GM19023 (cell line): ENCODE results near the gene KRTAP3-2.

ENCODE experiments used
- ATAC-seq: cut with Tn5 transposase; IDR thresholded peaks from one replicate; pipeline ENCODE4 v1.9.1; 2021; ENCODE audit warnings: mild to moderate bottlenecking, moderate library complexity; ENCODE audit not compliant: unreplicated experiment

KRTAP3-2 gene

GRCh38 chr17:41012326-41013120 lies 12.8 kb upstream of the KRTAP3-2 start:
- ATAC-seq, result no peak

- no peak for ATAC-seq
Observed at GRCh38 chr17:41010441-41010840, 10.7 kb upstream of the KRTAP3-2 start.

DNA sequence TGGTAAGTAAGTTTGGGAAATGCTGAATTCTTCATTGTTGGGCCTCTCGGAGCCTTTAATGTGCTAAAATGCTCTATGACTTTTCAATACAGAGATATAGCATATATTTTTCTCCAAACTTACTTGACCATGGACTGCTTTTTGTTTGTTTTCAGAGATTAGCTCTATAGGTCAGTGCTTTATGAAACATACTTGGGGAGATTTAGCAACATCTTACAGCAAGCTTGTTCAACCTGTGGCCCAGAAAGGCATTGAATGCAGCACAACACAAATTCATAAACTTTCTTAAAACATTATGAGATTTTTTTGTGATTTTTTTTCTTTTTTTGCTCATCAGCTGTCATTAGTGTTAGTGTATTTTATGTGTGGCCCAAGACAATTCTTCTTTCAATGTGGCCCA lies 10.2 kb upstream of the KRTAP3-2 start:
- no peak for ATAC-seq

DNA sequence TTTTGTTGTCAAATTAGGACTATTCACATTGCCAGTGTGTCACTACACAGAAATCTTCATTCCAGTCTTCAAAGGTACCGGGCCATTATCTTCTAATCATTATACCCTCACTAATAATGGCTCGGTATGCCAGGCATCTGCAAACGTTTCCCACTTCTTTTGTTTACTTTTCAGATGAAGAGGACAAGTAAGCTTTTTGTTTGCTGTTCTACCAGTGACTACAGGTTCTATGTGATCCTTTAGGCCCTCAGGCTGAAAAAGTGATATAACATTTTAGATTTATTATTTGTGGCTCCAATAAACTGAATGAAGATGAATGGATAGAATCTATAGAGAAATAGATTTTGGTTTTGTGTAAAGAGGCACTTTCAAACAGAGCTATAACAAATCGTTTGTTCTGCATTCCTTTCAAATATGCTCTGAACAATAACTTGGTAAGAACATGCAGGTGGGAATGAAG lies 9.6 kb upstream of the KRTAP3-2 start:
- no peak for ATAC-seq

GRCh38 chr17:41008811-41009210 lies 9.1 kb upstream of the KRTAP3-2 start, which contains the start of gene KRTAP3-1:
Gene KRTAP3-1 (minus strand): TSS chr17:41009128. CDS start chr17:41009074, 54 bp downstream.
- no peak for ATAC-seq

DNA sequence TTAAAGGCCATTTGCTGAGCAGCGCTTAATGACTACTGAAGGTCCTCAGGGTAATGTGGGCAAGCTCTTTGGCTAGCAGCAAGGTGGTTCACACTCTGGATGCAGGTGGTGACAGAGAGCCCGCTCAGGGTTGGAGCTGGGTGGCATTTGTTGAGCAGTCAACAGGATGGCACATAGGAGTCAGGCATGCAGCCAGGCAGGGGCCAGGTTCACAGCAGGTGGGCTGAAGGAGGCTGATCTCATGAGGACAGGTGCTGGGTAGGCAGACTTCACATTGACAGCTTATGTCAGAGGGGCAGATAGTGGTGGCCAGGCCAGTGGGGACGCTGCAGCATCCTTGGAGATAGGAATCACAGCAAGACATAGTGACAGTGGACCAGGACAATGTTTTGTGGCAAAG lies 4.7 kb upstream of the KRTAP3-2 start:
- no peak for ATAC-seq

DNA sequence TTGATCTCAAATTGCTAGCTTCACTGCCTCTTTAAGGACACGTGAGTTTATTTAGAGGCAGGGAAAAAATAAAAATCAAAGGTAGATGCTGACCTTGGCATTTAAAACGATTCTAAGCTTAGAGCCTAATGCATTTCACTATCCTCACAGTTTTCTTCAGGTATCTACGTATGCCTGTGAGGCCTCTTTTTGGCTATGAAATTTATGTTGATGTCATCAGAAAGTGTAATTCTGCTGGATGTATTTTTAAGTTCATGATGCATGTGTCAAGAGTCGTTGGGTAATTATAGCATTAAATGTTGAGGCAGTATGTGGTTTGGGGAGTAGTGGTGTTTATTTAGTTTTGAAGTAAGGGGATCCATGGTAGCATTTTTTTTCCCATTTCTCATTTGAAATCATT lies 4.2 kb upstream of the KRTAP3-2 start:
- ATAC-seq, result no peak

DNA sequence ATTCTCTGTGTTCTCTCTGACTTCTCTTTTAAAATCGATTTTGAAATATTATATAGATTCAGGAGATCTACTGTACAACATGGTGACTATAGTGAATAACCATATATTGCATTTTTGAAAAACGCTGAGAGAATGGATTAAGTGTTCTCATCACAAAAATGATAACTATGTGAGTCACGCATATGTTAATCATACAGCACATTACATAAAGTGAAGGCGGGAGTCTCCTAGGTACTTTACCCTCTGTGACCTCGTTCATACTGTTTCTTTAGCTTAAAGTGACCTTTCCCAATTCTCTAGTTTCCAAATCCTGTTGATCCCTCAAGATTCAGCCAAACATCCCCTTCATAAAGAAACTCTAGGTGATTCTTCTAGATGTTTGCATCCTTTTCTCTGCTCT lies 3.1 kb upstream of the KRTAP3-2 start:
- no peak for ATAC-seq

GRCh38 chr17:41001795-41002194 lies 2.1 kb upstream of the KRTAP3-2 start:
- no peak for ATAC-seq

GRCh38 chr17:40997361-40997760 lies 2.3 kb downstream of the KRTAP3-2 start:
- ATAC-seq, result no peak

DNA sequence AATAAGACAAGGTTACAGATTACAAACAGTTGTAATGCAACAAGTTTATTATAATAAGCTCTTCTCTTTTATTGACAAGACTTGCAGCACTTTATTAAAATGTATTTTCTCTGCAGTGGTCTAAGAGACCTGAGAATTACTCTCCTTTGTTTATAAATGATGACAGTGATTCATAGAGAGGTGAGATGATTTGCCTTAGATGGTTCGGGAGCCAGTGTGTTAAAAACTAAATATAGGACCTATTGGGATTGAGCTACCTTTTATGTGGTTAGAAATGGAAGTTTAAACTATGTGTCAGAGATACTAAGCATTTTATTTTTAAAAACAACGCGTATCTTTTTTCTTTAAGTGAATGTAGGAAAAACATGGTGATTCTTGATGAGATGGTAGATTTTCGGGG lies 2.9 kb downstream of the KRTAP3-2 start:
- ATAC-seq, result no peak

- no peak for ATAC-seq
Observed at GRCh38 chr17:40995116-40995515, 4.6 kb downstream of the KRTAP3-2 start.

- no peak for ATAC-seq
Observed at GRCh38 chr17:40993839-40994238, 5.9 kb downstream of the KRTAP3-2 start, which contains the start of gene KRTAP3-3. Gene KRTAP3-3 (minus strand): TSS chr17:40994164. CDS start chr17:40994097, 67 bp downstream.

DNA sequence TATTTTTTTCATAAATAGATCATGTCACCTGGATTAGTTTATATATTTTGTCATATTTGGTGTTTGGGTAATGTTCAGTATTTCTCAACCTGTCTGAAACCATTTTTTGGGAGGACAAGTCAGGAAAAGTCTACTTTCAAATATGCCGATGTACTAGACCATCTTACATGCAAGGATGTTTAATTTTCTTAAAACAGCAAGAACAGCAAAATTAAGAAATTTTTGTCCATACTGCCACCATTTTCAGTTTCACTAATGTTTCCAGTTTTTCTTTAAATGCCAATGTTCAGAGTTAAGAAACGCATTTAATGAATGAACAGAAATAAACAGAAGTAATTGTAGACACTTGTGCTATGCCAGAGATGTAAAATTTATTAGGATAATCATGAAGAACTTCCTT lies 6.6 kb downstream of the KRTAP3-2 start:
- no peak for ATAC-seq

DNA sequence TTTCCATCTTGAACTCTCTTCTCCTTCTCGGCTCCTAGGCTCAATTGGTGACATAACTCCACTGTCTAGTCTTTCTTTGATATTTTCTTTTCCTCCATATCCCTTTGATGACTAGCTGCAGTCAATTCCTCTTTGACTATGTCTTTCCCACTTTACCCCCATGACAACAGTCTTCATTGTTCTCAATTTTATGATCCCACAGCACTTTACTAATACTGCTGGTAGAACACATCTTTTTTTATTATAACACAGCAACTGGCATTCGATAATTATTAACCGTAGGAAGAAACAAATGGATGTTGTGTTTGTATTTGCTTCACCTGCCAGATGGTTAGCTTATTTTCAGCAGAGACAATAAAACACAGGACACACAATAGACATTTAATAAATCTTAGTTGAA lies 7.0 kb downstream of the KRTAP3-2 start:
- no peak for ATAC-seq

DNA sequence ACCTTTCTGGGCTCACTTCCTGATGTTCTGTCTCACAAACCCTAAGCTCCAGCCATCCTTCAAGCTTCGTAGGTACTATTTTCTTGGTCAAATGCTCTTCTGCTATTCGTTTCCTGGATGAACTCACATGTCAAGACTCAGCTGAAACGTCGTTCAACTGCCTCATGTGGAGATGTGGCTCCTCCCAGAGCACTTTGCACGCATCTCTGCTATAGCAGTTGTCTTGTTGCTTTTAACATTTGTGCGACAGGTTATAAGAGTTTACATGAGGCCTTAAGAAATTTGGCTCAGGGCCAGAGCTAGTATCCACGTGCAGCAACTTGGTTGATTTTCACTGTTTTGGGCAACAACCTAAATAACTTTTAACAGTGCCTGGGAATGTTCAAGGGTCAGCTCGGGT lies 12.8 kb downstream of the KRTAP3-2 start:
- ATAC-seq, result no peak

DNA sequence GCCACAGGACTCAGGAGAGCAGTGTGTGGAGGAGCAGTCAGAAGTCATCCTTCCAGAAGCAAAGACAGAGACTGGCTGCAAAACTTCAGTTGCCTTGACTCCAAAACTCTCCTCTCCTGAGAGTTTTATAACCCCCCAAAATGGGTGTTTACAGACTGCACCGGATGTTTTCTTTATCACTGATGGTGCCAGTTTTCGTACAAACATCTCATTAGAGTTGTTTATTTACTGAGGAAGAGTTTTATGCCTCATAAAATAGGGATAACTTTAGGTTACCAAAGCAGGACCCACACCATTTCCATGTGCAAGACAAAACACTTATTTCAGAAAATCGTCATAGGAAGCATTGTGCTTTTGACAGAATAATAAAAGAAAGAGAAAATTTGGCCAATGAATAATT lies 15.5 kb downstream of the KRTAP3-2 start, which contains the start of gene KRT40:
Gene KRT40, minus strand, starts transcription at position 101 of the 400 bp plus-strand sequence. Its CDS starts 53 bp downstream, at position 48.
- no peak for ATAC-seq

- no peak for ATAC-seq
Observed at GRCh38 chr17:40981115-40981514, 18.6 kb downstream of the KRTAP3-2 start.

GRCh38 chr17:40980596-40980995 lies 19.1 kb downstream of the KRTAP3-2 start:
- ATAC-seq, result no peak

DNA sequence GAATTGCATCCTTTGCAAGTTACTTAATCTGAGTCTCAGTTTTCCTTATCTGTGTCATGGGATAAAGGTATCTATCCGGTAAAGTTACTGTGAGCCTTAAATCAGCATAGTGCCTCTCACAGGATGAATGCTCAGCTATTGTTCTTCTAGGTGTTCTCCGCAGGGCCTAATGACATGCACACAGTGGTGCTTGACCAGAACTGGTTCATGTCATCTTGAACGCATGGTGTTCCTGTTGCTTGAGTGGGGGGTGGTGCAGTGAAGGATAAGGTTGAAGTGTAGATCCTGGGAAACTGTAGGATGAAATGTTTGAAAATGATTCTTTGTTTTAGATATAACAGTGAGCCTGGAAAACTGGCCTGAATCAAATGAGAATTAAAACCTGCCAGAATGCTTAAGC lies 19.6 kb downstream of the KRTAP3-2 start:
- ATAC-seq, result no peak

DNA sequence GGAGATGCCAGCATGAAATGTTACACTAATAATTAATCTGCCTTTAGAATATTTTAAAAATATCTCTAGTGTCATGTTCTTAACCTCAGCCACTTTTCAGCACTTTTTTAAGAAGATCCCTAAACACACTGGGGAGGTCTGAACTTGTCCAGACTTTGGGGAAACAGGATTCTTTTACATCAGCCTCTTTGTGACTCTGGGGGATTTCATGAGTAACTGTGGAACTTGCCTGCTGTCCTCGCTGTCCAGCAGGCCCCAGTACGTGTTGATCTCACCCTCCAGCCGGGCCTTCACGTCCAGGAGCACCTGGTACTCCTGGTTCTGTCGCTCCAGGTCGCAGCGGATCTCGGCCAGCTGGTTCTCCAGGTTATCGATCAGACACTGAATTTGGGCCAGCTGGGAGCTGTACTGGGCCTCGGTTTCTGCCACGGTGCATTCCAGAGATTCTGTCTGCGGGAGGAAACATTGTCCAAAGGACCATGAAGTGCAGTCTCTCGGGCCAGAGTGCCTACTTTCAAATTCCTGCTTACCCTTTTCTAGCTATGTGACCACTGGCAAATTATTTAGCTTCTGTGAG lies 21.0 kb downstream of the KRTAP3-2 start:
- ATAC-seq, result no peak

- ATAC-seq, result no peak
Observed at GRCh38 chr17:40975516-40975915, 24.2 kb downstream of the KRTAP3-2 start.
